Medulla oblongata (tissue), 1 donor: ENCODE measurements around the gene TMEM164.
"Not testable (repeated sequence)": the region's sequence is repeated elsewhere in the genome, so short reads cannot be mapped to it uniquely, and the experiment has no call there.

Source experiments
- DNase-seq: peaks from one replicate; pipeline ENCODE4 v3.0.0-alpha.2; 2015; ENCODE audit errors: extremely low spot score

The TMEM164 gene

GRCh38 chrX:110132450-110133114, 129.7 kb downstream of the TMEM164 start:
- DNase-seq, result no peak

GRCh38 chrX:110133735-110134370, 130.9 kb downstream of the TMEM164 start:
- no peak for DNase-seq

- DNase-seq, result no peak
These were observed 132.7 kb downstream of the TMEM164 start for GRCh38 chrX:110135618-110136017.

GRCh38 chrX:110136136-110136535, 133.2 kb downstream of the TMEM164 start:
- DNase-seq, result no peak

GRCh38 chrX:110138557-110138956, 135.6 kb downstream of the TMEM164 start:
- no peak for DNase-seq

GRCh38 chrX:110139172-110139571, 136.3 kb downstream of the TMEM164 start:
- no peak for DNase-seq

GRCh38 chrX:110142096-110142495, 139.2 kb downstream of the TMEM164 start:
- DNase-seq, result no peak

GRCh38 chrX:110143454-110144210, 140.7 kb downstream of the TMEM164 start:
- peak; percentile 44 for DNase-seq

GRCh38 chrX:110145311-110145710, 142.4 kb downstream of the TMEM164 start:
- DNase-seq, result no peak

- DNase-seq, result peak; percentile 23
These were observed 142.9 kb downstream of the TMEM164 start for GRCh38 chrX:110145854-110146253.

GRCh38 chrX:110146521-110146920, 143.6 kb downstream of the TMEM164 start:
- peak; percentile 66 for DNase-seq

GRCh38 chrX:110153244-110153643, 150.3 kb downstream of the TMEM164 start:
- DNase-seq, result no peak

- no peak for DNase-seq
These were observed 151.0 kb downstream of the TMEM164 start for GRCh38 chrX:110153896-110154295.

GRCh38 chrX:110154328-110154727, 151.4 kb downstream of the TMEM164 start:
- not testable (repeated sequence) for DNase-seq

- DNase-seq, result no peak
These were observed 152.8 kb downstream of the TMEM164 start for GRCh38 chrX:110155759-110156158.

- no peak for DNase-seq
These were observed 153.3 kb downstream of the TMEM164 start for GRCh38 chrX:110156167-110156754.

- no peak for DNase-seq
These were observed 154.5 kb downstream of the TMEM164 start for GRCh38 chrX:110157444-110157843.

- DNase-seq, result no peak
These were observed 156.3 kb downstream of the TMEM164 start for GRCh38 chrX:110159235-110159634.

GRCh38 chrX:110159865-110160264, 157.0 kb downstream of the TMEM164 start:
- no peak for DNase-seq

- no peak for DNase-seq
These were observed 158.4 kb downstream of the TMEM164 start for GRCh38 chrX:110161361-110161686.

- no peak for DNase-seq
These were observed 159.2 kb downstream of the TMEM164 start for GRCh38 chrX:110162131-110162530.

GRCh38 chrX:110162867-110163266, 160.0 kb downstream of the TMEM164 start:
- no peak for DNase-seq

- DNase-seq, result no peak
These were observed 160.6 kb downstream of the TMEM164 start for GRCh38 chrX:110163488-110163887.
